ENCODE results near the gene TGM4. TPM values are rescaled to one million over a fixed set of nuclear protein-coding genes. Genes with fewer than 3 reads are reported as not detected.
A peak's percentile ranks its signal among the peaks of the same experiment; 100 is the strongest.

The TGM4 gene
- total RNA-seq, 2 donors from 2014 or later = not detected

GRCh38 chr3:44905446-44906157 is 31.2 kb downstream of the TGM4 start:
- no peak for DNase-seq
- no peak for ATAC-seq
- intact Hi-C loops (cut with DNase I, micrococcal nuclease) = no loop called here

GRCh38 chr3:44906997-44907396 is 32.6 kb downstream of the TGM4 start:
- DNase-seq (no peak), ATAC-seq (no peak)
- intact Hi-C loops (cut with DNase I, micrococcal nuclease) = no loop called here

- intact Hi-C loops (cut with DNase I, micrococcal nuclease) = no loop called here
- no peak for ATAC-seq
- no peak for DNase-seq
Observed at GRCh38 chr3:44907612-44908011, 33.2 kb downstream of the TGM4 start.

GRCh38 chr3:44909063-44909462 is 34.7 kb downstream of the TGM4 start:
- intact Hi-C loops (cut with DNase I, micrococcal nuclease) = no loop called here
- DNase-seq = no peak
- no peak for ATAC-seq

- ATAC-seq (no peak), DNase-seq (no peak)
- intact Hi-C loops (cut with DNase I, micrococcal nuclease) = loop anchor here (5.0 to 10.0 kb wide), 2 partner anchors 376 to 378 kb away; no protein-coding TSS in a partner anchor
Observed at GRCh38 chr3:44910693-44911092, 36.3 kb downstream of the TGM4 start.

GRCh38 chr3:44913868-44914468 is 39.6 kb downstream of the TGM4 start:
- DNase-seq = peak; percentile 47 to 80
- peak; percentile 85 for ATAC-seq
- intact Hi-C loops (cut with DNase I, micrococcal nuclease) = loop anchor here (5.0 to 10.0 kb wide), 2 partner anchors 379 to 382 kb away; no protein-coding TSS in a partner anchor

GRCh38 chr3:44914936-44915335 is 40.5 kb downstream of the TGM4 start:
- intact Hi-C loops (cut with DNase I, micrococcal nuclease) = loop anchor here (5.0 to 10.0 kb wide), 2 partner anchors 380 to 383 kb away; no protein-coding TSS in a partner anchor
- ATAC-seq = peak; percentile 77
- peak in 1 of 2 donors; percentile 20 for DNase-seq

- DNase-seq = no peak
- peak; percentile 1 for ATAC-seq
- intact Hi-C loops (cut with DNase I, micrococcal nuclease) = loop anchor here in 1 of 2 donors (10.0 kb wide), 1 partner anchor 381 kb away; no protein-coding TSS in a partner anchor
Observed at GRCh38 chr3:44915702-44916438, 41.5 kb downstream of the TGM4 start.

GRCh38 chr3:44918087-44918486 is 43.7 kb downstream of the TGM4 start:
- intact Hi-C loops (cut with DNase I, micrococcal nuclease) = loop anchor here in 1 of 2 donors (10.0 kb wide), 1 partner anchor 383 kb away; no protein-coding TSS in a partner anchor
- no peak for ATAC-seq
- no peak for DNase-seq

GRCh38 chr3:44918581-44918980 is 44.2 kb downstream of the TGM4 start:
- ATAC-seq (no peak), DNase-seq (no peak)
- intact Hi-C loops (cut with DNase I, micrococcal nuclease) = loop anchor here in 1 of 2 donors (10.0 kb wide), 1 partner anchor 384 kb away; no protein-coding TSS in a partner anchor

DNA sequence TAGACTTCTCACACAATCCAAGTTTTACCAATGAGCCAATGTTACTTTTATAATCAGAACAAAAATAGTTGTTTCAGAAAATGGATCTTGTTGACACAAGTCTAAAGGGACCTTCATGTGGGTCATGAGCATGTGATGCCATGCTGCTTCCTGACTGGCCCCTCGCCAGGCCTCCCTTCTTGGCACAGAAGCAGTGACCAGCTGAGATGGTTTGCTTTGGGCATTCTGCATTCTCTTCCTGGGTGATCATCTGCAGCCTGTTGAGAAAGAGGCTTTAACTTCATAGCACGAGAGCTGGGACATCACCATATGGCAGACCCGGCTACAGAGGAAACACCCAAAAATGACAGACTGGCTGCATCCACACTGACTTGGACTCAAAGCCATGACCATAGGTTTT is 45.7 kb downstream of the TGM4 start:
- DNase-seq (no peak), ATAC-seq (no peak)
- intact Hi-C loops (cut with DNase I, micrococcal nuclease) = no loop called here

GRCh38 chr3:44923632-44924456 is 49.4 kb downstream of the TGM4 start:
- intact Hi-C loops (cut with DNase I, micrococcal nuclease) = no loop called here
- ATAC-seq = no peak
- no peak for DNase-seq

DNA sequence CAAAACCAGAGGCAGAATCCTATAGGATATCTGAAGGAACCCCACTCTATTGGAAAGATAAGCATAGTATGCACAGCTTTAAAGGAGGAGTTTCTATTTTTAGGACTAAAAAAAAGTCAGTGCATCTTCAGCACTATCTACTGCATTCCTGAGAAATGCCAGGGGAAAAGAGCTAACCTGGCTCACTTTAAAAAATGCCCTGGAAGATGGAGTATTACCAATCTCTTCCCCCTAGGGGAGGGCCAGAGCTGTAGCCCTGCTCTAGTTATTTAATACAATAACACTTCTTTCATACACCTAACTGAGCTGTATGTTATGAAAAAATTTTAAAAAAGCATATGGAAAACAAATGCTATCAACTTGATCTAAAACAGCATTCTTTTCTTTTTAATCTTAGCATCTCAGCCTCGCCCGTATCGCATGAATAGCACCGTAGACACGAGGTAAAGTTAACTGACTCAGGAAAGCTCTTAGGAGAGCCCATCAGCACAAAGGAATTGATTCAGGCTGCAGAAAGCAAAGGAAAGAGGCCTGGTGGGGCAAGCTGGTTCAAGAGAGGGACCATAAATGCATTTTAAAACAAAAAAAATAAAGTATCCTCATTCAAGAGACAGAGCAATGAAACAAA is 50.2 kb downstream of the TGM4 start:
- no peak for DNase-seq
- intact Hi-C loops (cut with DNase I, micrococcal nuclease) = no loop called here
- ATAC-seq = no peak

DNA sequence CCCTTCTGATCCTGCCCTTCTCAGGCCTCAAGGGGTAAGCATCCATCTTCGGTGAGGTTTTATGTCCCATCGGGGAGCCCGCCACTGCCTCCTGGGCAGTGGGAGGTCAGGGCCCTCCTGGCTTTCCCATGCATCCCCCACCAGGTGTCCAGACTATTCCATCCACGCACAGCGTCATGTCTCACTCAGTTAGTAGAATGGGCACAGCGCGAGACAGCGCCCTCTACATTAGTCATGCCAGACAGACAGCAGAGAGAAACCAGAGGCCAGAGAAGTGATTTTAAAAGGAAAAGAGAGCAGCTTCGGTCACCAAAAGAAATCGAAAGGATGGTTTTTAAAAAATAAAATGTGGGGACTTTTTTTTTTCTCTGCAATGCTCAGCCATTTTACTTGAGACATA is 51.8 kb downstream of the TGM4 start:
- no peak for ATAC-seq
- DNase-seq = no peak
- intact Hi-C loops (cut with DNase I, micrococcal nuclease) = no loop called here

GRCh38 chr3:44926921-44927320 is 52.5 kb downstream of the TGM4 start:
- no peak for DNase-seq
- ATAC-seq = no peak
- intact Hi-C loops (cut with DNase I, micrococcal nuclease) = no loop called here

- ATAC-seq (no peak), DNase-seq (no peak)
- intact Hi-C loops (cut with DNase I, micrococcal nuclease) = no loop called here
Observed at GRCh38 chr3:44927371-44927770, 53.0 kb downstream of the TGM4 start.

- DNase-seq (no peak), ATAC-seq (no peak)
- intact Hi-C loops (cut with DNase I, micrococcal nuclease) = no loop called here
Observed at GRCh38 chr3:44929782-44930181, 55.4 kb downstream of the TGM4 start.

DNA sequence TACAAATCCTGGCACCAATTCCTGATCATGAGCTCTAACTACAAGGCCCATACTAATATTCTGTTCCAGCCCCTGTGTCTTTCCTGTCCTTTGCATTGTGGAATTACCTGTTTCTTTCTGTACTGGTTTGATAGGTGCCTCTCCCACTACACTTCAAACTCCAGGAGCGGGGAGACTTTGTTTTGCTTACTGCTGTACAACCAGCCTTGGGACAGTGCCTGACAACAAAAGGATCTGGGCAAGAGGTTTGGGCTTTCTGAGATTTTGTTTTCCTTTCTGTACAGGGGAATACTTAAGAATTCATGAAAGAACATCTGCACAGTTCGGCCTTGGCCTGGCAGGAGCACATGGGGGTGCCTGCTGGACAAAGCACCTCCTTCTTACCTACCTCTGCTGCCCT is 56.5 kb downstream of the TGM4 start:
- no peak for ATAC-seq
- intact Hi-C loops (cut with DNase I, micrococcal nuclease) = no loop called here
- no peak for DNase-seq
